HG03342 (cell line): ENCODE data around the gene HNRNPAB.

Source experiments
- ATAC-seq: cut with Tn5 transposase; IDR thresholded peaks from one replicate; pipeline ENCODE4 v1.9.1; 2021; ENCODE audit warnings: mild to moderate bottlenecking, moderate library complexity; ENCODE audit not compliant: unreplicated experiment

HNRNPAB gene

GRCh38 chr5:178204182-178204934 is at the start of gene HNRNPAB:
Gene HNRNPAB (plus strand): TSS chr5:178204533. CDS start chr5:178204838, 305 bp downstream.
- ATAC-seq: peak; percentile 81

GRCh38 chr5:178155065-178155464 is 49.3 kb upstream of the HNRNPAB start:
- ATAC-seq: no peak

- no peak for ATAC-seq
These were observed 44.2 kb upstream of the HNRNPAB start for GRCh38 chr5:178160176-178160575.

- ATAC-seq: no peak
These were observed 41.9 kb upstream of the HNRNPAB start for GRCh38 chr5:178162481-178162880.

GRCh38 chr5:178163772-178164735 is 40.3 kb upstream of the HNRNPAB start:
- ATAC-seq: peak; percentile 92

- ATAC-seq: no peak
These were observed 38.8 kb upstream of the HNRNPAB start for GRCh38 chr5:178165581-178165980.

GRCh38 chr5:178170455-178170854 is 33.9 kb upstream of the HNRNPAB start:
- ATAC-seq: no peak

- no peak for ATAC-seq
These were observed 29.9 kb upstream of the HNRNPAB start for GRCh38 chr5:178174456-178174855.

GRCh38 chr5:178176791-178177190 is 27.5 kb upstream of the HNRNPAB start:
- no peak for ATAC-seq

- ATAC-seq: no peak
These were observed 26.8 kb upstream of the HNRNPAB start for GRCh38 chr5:178177569-178177968.

GRCh38 chr5:178180141-178180863 is 24.0 kb upstream of the HNRNPAB start:
- ATAC-seq: no peak

GRCh38 chr5:178182158-178182876 is 22.0 kb upstream of the HNRNPAB start:
- ATAC-seq: no peak

- no peak for ATAC-seq
These were observed 17.9 kb upstream of the HNRNPAB start for GRCh38 chr5:178186427-178186826.

GRCh38 chr5:178187014-178187413 is 17.3 kb upstream of the HNRNPAB start, which contains the start of gene GMCL2:
Gene GMCL2 (minus strand): TSS chr5:178187371. CDS start chr5:178187299, 72 bp downstream.
- no peak for ATAC-seq

- ATAC-seq: no peak
These were observed 14.9 kb upstream of the HNRNPAB start for GRCh38 chr5:178189433-178189832.

- ATAC-seq: no peak
These were observed 12.7 kb upstream of the HNRNPAB start for GRCh38 chr5:178191661-178192060.

GRCh38 chr5:178192244-178192643 is 12.1 kb upstream of the HNRNPAB start:
- no peak for ATAC-seq

- ATAC-seq: no peak
These were observed 11.5 kb upstream of the HNRNPAB start for GRCh38 chr5:178192787-178193186.

GRCh38 chr5:178193251-178193809 is 11.0 kb upstream of the HNRNPAB start:
- ATAC-seq: no peak

GRCh38 chr5:178194026-178194425 is 10.3 kb upstream of the HNRNPAB start:
- no peak for ATAC-seq
